Kidney tubule cell (primary cell): ENCODE measurements around the gene NOG.

ENCODE experiments used
- DNase-seq: peaks from one replicate; pipeline ENCODE4 v3.0.0-alpha.2; 2018; ENCODE audit warnings: low spot score

The NOG gene

GRCh38 chr17:56593646-56594319, at the start of gene NOG:
Gene NOG (plus strand): TSS chr17:56593699. CDS start chr17:56594224, 525 bp downstream.
- peak; percentile 82 for DNase-seq

- DNase-seq: no peak
These were observed 48.4 kb upstream of the NOG start for GRCh38 chr17:56545106-56545505.

GRCh38 chr17:56545930-56546329, 47.6 kb upstream of the NOG start:
- DNase-seq: no peak

- no peak for DNase-seq
These were observed 44.8 kb upstream of the NOG start for GRCh38 chr17:56548661-56549060.

- no peak for DNase-seq
These were observed 44.0 kb upstream of the NOG start for GRCh38 chr17:56549501-56549900.

GRCh38 chr17:56557682-56558081, 35.8 kb upstream of the NOG start:
- no peak for DNase-seq

- DNase-seq: no peak
These were observed 35.4 kb upstream of the NOG start for GRCh38 chr17:56558088-56558487.

- no peak for DNase-seq
These were observed 23.3 kb upstream of the NOG start for GRCh38 chr17:56570199-56570598.

GRCh38 chr17:56571456-56571855, 22.0 kb upstream of the NOG start:
- no peak for DNase-seq

GRCh38 chr17:56577190-56577842, 16.2 kb upstream of the NOG start:
- DNase-seq: no peak

GRCh38 chr17:56577843-56578204, 15.7 kb upstream of the NOG start:
- DNase-seq: no peak

GRCh38 chr17:56581635-56582627, 11.6 kb upstream of the NOG start:
- no peak for DNase-seq

GRCh38 chr17:56583772-56584171, 9.7 kb upstream of the NOG start:
- no peak for DNase-seq

GRCh38 chr17:56587298-56587697, 6.2 kb upstream of the NOG start:
- no peak for DNase-seq

GRCh38 chr17:56592487-56593085, 913 bp upstream of the NOG start:
- peak; percentile 58 for DNase-seq

- DNase-seq: peak; percentile 62
These were observed 333 bp upstream of the NOG start for GRCh38 chr17:56593086-56593645.

GRCh38 chr17:56594320-56595107, 1.0 kb downstream of the NOG start:
- DNase-seq: peak; percentile 45

- DNase-seq: no peak
These were observed 1.6 kb downstream of the NOG start for GRCh38 chr17:56595108-56595418.

- DNase-seq: peak; percentile 48
These were observed 2.6 kb downstream of the NOG start for GRCh38 chr17:56595831-56596690.
